Measurements from ENCODE around the gene CUL4A.
A peak's percentile ranks its signal among the peaks of the same experiment; 100 is the strongest.
"Not testable (repeated sequence)": the region's sequence is repeated elsewhere in the genome, so short reads cannot be mapped to it uniquely, and the experiment has no call there.

CUL4A gene

DNA sequence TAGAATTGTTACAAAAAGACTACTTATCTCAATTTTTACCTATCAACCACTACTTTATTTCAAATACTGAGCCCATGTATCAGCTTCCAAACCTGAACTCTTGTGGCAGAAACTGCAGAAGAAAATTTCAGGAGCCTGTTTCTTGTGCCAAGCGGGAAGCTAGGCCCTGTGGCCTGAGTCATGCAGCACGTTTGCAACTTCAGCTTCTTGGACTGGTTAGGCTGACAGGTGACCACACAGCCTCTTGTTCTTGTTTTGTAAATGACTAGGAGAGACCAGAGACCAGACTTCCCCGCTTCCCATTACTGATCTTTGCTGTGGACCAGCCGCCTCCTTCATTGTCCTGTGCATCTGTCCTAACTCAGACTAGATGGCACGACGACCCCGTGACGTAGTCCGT lies 84.3 kb downstream of the CUL4A start:
- no peak for DNase-seq

DNA sequence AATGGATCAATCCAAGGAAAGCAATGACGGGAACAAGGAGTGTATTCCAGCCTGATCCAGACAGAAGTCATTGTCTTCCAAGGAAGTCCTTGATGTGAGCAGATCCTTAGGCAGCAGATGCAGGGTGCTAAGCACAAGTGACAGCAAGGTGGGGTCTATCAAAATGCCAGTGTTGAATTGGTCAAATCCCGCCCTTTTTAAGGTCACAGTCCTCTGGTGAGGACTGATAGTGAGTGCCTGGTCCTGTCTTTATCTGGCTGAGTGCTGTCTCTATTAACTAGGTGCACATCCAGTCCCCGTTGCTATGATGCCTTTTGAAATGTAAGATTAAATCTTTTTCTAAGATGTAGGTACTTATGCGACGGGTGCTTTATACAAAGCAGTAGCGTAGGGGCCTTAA lies 86.4 kb downstream of the CUL4A start:
- DNase-seq: no peak

DNA sequence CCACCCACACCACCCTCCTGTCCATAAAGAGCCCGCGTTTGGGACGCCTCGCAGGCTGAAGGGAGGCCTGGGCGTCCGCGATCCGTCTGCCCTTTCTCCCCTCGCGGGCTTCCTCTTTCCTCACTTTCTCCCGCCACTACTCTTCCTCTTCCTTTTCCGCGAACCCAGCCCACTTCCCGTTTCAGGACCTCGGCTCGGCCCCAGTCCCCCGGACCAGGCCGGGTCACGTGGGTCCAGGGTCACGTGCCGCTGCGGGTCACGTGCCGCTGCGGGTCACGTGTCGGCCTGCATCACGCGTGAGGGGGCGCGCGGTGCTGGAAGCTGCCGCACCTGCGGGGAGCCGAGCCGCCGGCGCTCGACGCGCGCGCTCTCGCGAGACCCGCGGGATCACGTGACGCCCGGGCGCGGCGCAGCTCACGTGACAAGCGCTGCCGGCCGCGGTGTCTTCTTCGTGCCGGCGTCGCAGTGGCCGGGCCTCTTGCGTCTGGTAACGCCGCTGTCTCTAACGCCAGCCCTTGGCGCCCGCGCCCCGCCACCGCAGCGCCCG lies 87.5 kb downstream of the CUL4A start, which contains the start of gene LAMP1:
TSS of gene LAMP1 (plus strand) at position 417 of the 547 bp plus-strand sequence. CDS start 196 bp downstream, outside the sequence.
- peak; percentile 99 for DNase-seq

DNA sequence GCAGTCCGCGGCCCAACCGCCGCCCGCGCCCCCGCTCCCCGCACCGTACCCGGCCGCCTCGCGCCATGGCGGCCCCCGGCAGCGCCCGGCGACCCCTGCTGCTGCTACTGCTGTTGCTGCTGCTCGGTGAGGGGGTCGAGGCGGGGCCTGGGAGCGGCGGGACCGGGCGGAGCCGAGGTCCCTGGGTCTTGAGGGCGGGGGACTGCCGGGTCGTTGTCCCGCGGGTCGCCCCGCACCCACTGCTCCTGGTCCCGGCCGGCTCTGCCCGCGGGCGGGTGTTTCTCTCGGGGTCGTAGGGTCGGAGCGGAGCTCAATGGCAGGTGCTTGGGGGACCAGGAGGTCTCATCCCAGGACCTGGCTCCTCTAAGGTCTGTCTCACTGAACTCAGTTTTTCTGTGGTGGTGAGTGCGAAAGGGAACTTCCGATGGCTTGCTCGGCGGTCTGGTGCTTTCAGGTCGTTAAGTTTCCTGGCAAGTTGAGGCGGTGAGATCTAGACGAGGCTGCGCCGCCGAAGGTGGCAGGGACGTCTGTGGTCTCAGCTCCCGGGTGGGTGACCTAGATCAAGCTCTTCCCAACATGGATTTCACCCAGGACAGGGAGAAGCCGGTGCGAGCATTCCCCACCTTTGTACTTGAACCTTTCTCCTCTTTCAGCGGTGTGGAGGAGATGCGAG lies 88.1 kb downstream of the CUL4A start:
- DNase-seq: peak; percentile 43

DNA sequence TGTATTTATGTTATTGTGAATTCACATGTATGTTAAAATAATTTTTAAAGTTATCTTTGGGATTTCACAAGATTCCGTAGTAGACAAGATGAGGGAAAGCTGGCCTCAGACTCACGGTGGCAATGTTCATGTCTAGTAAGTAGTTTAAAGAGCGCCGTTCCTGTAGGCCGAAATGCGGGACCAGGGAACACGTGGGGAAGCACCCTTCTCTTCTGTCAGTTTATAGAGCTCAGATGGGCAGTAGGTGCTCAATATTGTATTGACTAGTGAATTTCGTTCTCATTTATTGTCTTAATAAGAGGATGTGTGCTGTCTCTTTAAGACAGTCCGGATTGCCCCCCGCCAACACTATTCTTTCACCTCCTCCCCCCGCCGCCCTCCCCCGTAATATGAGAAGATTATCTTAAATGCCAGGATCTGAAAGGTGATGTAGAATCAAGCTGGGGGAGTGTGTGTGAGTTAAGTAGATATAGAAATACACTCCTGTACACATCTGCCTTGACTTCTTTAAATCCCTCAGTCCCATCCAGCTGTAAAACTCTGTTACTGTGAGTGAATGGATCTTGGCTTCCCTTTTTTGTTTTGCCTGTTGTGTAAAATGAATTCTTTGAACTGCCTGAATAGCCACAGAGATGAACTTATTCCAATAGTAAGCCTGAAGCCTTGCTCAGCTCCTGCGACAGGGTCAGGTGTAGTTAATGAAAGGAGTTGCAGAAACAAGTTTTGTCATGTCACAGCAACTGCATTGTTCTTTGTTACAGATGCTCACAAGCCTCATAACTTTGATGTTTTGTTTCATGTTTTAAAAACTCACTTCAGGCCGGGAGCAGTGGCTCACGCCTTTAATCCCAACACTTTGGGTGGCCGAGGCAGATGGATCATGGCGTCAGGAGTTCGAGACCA lies 88.9 kb downstream of the CUL4A start:
- DNase-seq: no peak

DNA sequence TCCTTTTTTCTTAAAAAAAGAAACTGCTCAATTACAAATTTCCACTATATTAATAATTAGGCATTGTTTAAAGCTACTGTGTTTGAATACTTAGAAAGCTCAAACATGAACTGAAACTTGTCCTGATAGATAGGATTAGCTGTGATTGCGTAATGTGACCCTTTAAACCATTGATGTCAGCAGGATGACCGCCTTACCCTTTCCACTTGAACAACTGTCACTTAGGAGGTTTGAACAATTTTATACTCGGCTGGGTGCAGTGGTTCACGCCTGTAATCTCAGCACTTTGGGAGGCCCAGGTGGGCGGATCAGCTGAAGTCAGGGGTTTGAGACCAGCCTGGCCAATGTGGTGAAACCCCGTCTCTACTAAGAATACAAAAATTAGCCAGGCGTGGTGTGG lies 90.5 kb downstream of the CUL4A start:
- DNase-seq: no peak

DNA sequence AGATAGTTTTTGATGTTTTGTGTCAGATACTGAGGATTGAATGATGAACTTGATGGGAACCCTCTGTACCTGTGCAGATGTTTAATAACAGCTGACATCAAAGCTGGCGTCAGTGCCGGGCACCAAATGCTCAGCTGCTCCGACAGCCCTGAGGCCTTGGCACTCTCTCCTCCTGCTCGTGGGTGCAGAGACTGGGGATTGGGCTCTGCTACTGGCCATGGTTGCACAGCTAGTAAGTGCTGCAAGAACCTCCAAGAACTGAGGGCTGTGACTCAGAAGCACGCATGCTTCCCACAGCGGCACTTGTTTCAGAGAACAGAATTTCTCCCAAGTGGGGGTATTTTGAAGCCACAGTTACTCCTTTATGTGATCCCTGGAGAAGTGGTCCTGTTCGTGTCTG lies 93.6 kb downstream of the CUL4A start:
- DNase-seq: no peak

DNA sequence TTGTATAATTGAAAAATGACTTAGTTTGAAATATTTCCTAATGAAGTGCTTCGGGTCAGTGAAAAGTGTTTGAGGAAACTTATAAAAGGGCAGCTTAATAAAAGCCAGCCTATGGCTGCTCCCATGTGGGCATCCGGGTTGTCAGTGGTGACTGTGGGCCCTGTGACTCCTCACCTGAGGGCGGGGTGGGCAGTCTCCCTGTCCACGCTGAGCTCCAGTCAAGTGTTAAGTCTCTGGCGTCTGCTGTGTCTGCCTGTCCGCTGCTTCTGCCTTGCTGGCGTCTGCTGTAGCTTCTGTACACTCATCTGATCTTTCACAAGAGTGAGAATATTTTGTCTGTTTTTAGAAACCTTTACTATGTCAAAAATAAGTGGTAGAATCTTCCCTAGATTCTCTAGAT lies 94.7 kb downstream of the CUL4A start:
- DNase-seq: no peak

DNA sequence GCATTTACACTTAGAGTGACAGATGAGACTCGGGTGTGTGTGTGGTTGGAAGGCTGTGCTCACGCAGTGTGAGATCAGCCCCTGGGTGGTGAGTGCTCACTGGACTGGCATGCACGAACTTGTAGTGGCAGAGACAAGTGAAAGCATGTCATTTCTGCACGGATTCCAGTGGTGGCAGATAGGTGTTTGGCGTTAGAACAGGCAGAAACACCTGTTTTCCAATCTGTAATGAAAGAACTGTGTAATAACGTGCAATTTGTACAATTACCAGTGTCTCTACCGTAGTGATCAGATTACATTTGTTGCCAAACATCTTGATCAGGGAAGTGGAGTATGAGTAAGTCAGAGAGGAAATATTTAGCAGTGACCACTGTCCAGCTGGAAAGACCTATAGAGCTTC lies 95.8 kb downstream of the CUL4A start:
- no peak for DNase-seq

DNA sequence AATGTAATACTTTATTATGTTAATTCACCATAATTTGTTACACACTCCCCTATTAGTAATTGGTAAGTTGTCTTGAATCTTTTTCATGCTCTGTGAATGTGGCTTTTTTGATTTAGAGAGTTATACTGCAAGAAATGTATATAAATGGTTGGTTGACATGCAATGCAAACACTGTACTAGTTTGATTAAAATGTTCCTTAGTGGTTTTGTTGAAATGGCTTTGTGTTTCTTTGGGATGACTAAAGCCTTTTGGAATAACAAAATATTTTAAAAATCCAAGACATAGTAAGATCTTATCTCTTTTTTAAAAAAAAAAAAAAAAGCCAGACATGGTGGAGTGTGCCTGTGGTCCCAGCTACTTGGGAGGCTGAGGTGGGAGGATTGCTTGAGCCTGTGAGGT lies 98.1 kb downstream of the CUL4A start:
- DNase-seq: no peak

DNA sequence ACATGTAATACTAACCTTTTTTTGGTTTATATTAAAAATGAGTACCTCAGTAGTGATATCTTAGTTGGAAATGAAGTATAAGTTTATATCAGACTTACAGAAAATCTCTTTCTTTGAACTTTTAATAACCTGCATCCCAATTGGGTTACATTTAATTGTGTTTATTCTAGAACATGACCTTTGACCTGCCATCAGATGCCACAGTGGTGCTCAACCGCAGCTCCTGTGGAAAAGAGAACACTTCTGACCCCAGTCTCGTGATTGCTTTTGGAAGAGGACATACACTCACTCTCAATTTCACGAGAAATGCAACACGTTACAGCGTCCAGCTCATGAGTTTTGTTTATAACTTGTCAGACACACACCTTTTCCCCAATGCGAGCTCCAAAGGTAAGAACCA lies 100.1 kb downstream of the CUL4A start:
- no peak for DNase-seq

DNA sequence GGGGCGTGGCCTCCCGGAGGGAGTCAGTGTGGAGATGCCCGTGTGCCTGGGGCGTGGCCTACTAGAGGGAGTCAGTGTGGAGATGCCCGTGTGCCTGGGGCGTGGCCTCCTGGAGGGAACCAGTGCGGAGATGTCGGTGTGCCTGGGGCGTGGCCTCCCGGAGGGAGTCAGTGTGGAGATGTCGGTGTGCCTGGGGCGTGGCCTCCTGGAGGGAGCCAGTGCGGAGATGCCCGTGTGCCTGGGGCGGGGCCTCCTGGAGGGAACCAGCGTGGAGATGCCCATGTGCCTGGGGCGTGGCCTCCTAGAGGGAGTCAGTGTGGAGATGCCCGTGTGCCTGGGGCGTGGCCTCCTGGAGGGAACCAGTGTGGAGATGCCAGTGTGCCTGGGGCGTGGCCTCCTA lies 104.7 kb downstream of the CUL4A start:
- DNase-seq: not testable (repeated sequence)

DNA sequence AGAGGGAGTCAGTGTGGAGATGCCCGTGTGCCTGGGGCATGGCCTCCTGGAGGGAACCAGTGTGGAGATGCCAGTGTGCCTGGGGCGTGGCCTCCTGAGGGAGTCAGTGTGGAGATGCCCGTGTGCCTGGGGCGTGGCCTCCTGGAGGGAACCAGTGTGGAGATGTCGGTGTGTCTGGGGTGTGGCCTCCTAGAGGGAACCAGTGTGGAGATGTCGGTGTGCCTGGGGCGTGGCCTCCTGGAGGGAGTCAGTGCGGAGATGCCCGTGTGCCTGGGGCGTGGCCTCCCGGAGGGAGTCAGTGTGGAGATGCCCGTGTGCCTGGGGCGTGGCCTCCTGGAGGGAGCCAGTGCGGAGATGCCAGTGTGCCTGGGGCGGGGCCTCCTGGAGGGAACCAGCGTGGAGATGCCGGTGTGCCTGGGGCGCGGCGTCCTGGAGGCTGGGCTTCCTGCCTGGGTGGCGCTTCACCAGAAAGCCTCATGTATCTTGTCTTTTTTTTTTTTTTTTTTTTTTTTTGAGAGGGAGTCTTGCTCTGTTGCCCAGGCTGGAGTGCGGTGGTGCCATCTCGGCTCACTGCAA lies 105.6 kb downstream of the CUL4A start:
- not testable (repeated sequence) for DNase-seq

DNA sequence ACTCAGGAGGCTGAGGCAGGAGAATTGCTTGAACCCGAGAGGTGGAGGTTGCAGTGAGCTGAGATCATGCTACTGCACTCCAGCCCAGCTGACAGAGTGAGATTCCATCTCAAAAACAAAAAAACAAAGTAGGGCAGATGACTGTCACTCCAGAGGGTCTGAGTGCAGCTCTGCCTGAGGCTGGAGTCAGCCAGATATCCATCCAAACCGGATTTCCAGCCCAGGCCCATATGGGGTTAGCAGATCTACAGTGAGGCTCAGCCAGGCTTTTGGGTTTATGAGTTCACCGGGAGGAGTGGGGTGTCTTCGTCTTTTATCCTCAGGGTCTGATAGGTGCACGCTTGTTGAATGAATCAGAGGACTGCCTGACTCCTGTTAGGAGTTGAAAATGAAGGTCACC lies 106.6 kb downstream of the CUL4A start:
- no peak for DNase-seq
